ENCODE measurements around the gene PAFAH1B1. TPM values are rescaled to one million over a fixed set of nuclear protein-coding genes. Genes with fewer than 3 reads are reported as not detected.
"Not testable (repeated sequence)": the region's sequence is repeated elsewhere in the genome, so short reads cannot be mapped to it uniquely, and the experiment has no call there.

PAFAH1B1 gene
- total RNA-seq, 1 donor from 2014 or later, result 138 TPM

GRCh38 chr17:2637422-2637821, 44.0 kb downstream of the PAFAH1B1 start:
- DNase-seq (no peak), ATAC-seq (ENCODE audit: low read depth) (no peak)
- Mint-ChIP-seq H3K36me3 (ENCODE audit: low read depth) (peaks cover 58% of the 10 kb centered on the region), H3K9me3 (no peaks in the 10 kb centered on the region), H3K27me3 (no peaks in the 10 kb centered on the region), H3K4me3 (no peak overlapping the region), H3K4me1 (peaks cover 38% of the 10 kb centered on the region), H3K27ac (no peak overlapping the region)
- ChIA-PET POLR2A (no interaction called here), CTCF (no interaction called here)
- no peak for TF ChIP-seq CTCF (IDR thresholded peaks at IDR 0.05)
- intact Hi-C loops (cut with micrococcal nuclease), result no loop called here

GRCh38 chr17:2644971-2645370, 51.5 kb downstream of the PAFAH1B1 start:
- ChIA-PET POLR2A (no interaction called here), CTCF (no interaction called here)
- no peaks in the 10 kb centered on the region for H3K9me3 Mint-ChIP-seq
- no peak for TF ChIP-seq CTCF (IDR thresholded peaks at IDR 0.05)
- intact Hi-C loops (cut with micrococcal nuclease), result no loop called here
- DNase-seq (no peak), ATAC-seq (ENCODE audit: low read depth) (no peak)
- no peak overlapping the region for H3K4me3 Mint-ChIP-seq
- H3K4me1 Mint-ChIP-seq, result peaks cover 7% of the 10 kb centered on the region
- H3K27me3 Mint-ChIP-seq, result no peaks in the 10 kb centered on the region
- no peak overlapping the region for H3K27ac Mint-ChIP-seq
- H3K36me3 Mint-ChIP-seq (ENCODE audit: low read depth), result peaks cover 51% of the 10 kb centered on the region

- no peaks in the 10 kb centered on the region for H3K9me3 Mint-ChIP-seq
- no peak for TF ChIP-seq CTCF (IDR thresholded peaks at IDR 0.05)
- H3K27me3 Mint-ChIP-seq, result no peaks in the 10 kb centered on the region
- H3K27ac Mint-ChIP-seq, result peak overlapping the region; percentile 16
- DNase-seq, result no peak
- peak; percentile 61 for ATAC-seq (ENCODE audit: low read depth)
- ChIA-PET POLR2A (no interaction called here), CTCF (interaction anchor here (1.4 kb wide), 1 partner anchor 26 kb away, joined by 3 read pairs; no protein-coding TSS in a partner anchor)
- peaks cover 11% of the 10 kb centered on the region for H3K4me1 Mint-ChIP-seq
- intact Hi-C loops (cut with micrococcal nuclease), result no loop called here
- no peak overlapping the region for H3K4me3 Mint-ChIP-seq
- peaks cover 39% of the 10 kb centered on the region for H3K36me3 Mint-ChIP-seq (ENCODE audit: low read depth)
Observed at GRCh38 chr17:2647957-2648356, 54.5 kb downstream of the PAFAH1B1 start.

GRCh38 chr17:2649191-2649590, 55.7 kb downstream of the PAFAH1B1 start:
- no peak for ATAC-seq (ENCODE audit: low read depth)
- Mint-ChIP-seq H3K36me3 (ENCODE audit: low read depth) (peaks cover 40% of the 10 kb centered on the region), H3K27me3 (no peaks in the 10 kb centered on the region), H3K27ac (no peak overlapping the region), H3K4me1 (peaks cover 13% of the 10 kb centered on the region), H3K4me3 (no peak overlapping the region), H3K9me3 (no peaks in the 10 kb centered on the region)
- TF ChIP-seq CTCF (IDR thresholded peaks at IDR 0.05), result no peak
- intact Hi-C loops (cut with micrococcal nuclease), result no loop called here
- ChIA-PET CTCF (no interaction called here), POLR2A (interaction anchor here (0.7 kb wide), 1 partner anchor 19 kb away, joined by 6 read pairs; no protein-coding TSS in a partner anchor)
- DNase-seq, result no peak

GRCh38 chr17:2652911-2653310, 59.5 kb downstream of the PAFAH1B1 start:
- Mint-ChIP-seq H3K36me3 (ENCODE audit: low read depth) (peaks cover 46% of the 10 kb centered on the region), H3K4me1 (peaks cover 18% of the 10 kb centered on the region)
- H3K4me3 Mint-ChIP-seq; H3K9me3 Mint-ChIP-seq; DNase-seq; POLR2A ChIA-PET; CTCF ChIA-PET; intact Hi-C loops (cut with micrococcal nuclease); ATAC-seq (ENCODE audit: low read depth); H3K27me3 Mint-ChIP-seq; H3K27ac Mint-ChIP-seq: not testable (repeated sequence)

GRCh38 chr17:2655546-2655945, 62.1 kb downstream of the PAFAH1B1 start:
- no peak for ATAC-seq (ENCODE audit: low read depth)
- intact Hi-C loops (cut with micrococcal nuclease), result no loop called here
- no peak for TF ChIP-seq CTCF (IDR thresholded peaks at IDR 0.05)
- Mint-ChIP-seq H3K36me3 (ENCODE audit: low read depth) (peaks cover 53% of the 10 kb centered on the region), H3K4me3 (no peak overlapping the region), H3K4me1 (peaks cover 26% of the 10 kb centered on the region), H3K27ac (no peak overlapping the region), H3K27me3 (no peaks in the 10 kb centered on the region), H3K9me3 (no peaks in the 10 kb centered on the region)
- no peak for DNase-seq
- ChIA-PET POLR2A (no interaction called here), CTCF (no interaction called here)

Measured in activated B cell treated with CpG ODN at 0.5 μM for 24 hours (primary cell).